ENCODE data around the gene FOXD4L3.
"Not testable (repeated sequence)": the region's sequence is repeated elsewhere in the genome, so short reads cannot be mapped to it uniquely, and the experiment has no call there.

FOXD4L3 gene

GRCh38 chr9:68302567-68302966, at the start of gene FOXD4L3:
Gene FOXD4L3 (plus strand): TSS chr9:68302867. CDS start chr9:68302952, 85 bp downstream.
- not testable (repeated sequence) for DNase-seq

GRCh38 chr9:68281041-68281440, 21.6 kb upstream of the FOXD4L3 start:
- not testable (repeated sequence) for DNase-seq

DNA sequence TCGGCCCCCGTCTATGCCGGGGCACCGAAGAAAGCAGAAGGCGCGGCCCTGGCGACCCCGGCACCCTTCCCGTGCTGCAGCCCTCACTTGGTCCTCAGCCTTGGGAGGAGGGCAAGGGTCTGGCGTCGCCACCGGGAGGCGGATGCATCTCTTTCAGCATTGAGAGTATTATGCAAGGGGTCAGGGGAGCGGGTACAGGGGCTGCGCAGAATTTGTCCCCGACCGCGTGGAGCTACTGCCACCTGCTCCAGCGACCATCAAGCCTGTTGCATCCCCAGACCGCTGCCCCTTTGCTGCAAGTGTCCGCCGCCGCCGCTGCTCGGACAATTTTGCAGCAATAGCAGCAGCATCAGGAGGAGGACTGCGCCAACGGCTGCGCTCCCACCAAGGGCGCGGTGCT, 1.1 kb downstream of the FOXD4L3 start:
- not testable (repeated sequence) for DNase-seq

DNA sequence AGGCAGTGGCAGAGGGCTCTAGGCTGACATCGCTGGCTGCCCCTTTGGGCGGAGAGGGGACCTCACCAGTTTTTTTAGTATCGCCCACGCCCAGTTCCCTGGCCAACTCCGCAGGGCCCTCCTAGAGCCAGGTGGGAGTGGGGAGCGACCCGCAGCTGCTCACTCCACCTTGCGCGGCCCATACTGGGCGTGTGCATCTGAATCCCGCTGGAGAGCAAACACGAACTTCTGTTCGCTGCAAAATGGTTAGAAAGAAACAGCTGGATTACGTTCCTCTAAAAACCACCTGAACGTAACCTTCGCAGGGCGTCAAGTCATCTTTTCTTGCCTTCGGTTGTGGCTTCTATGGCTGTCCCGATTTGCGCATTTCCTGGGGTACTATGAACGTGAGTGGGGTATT, 1.5 kb downstream of the FOXD4L3 start:
- not testable (repeated sequence) for DNase-seq

DNA sequence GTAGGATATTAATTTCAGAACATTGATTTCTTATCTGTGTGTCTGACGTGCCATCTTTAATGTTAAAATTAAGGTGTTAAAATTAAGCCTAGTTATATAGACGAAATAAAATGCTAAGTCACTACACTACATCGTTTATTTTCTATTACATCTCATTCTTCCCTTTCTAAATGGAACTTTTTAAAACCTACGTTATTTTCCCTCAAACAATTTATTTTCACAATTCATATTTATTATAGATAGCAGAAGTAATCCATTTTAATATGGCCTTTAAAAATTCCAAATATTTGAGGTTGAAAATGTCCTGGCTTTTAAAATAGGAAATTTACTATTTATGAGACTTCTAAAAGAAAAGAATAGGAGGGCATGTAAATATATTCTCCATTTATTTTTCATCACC, 2.1 kb downstream of the FOXD4L3 start:
- not testable (repeated sequence) for DNase-seq

DNA sequence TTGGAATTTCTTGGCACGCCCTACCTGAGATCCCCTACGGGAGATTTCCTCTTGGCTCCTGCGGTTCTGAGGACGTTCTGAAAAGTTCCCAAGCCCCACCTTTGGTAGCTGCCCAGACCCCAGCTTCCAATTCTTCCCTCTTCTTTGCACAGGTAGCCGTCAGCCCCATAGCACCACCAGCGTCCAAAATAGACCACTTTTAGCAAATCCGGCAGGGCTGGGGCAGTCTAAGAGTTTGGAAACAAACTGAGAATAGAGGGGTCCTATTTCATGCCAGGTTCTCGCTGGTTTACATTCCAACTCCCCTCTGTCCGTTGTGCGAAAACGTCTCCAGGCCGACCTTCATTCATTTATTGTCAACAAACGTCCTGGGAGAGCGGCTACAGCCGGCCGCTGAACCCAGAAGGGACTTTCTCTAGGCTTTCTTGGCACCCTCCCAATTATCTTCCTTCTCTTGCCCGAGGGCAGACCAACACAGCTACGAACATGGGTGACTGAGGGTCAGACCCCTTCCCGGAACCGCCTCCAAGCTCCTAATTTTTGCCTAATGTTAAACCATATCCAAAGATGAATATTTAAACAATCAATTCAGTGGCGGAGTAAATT, 3.1 kb downstream of the FOXD4L3 start:
- not testable (repeated sequence) for DNase-seq

DNA sequence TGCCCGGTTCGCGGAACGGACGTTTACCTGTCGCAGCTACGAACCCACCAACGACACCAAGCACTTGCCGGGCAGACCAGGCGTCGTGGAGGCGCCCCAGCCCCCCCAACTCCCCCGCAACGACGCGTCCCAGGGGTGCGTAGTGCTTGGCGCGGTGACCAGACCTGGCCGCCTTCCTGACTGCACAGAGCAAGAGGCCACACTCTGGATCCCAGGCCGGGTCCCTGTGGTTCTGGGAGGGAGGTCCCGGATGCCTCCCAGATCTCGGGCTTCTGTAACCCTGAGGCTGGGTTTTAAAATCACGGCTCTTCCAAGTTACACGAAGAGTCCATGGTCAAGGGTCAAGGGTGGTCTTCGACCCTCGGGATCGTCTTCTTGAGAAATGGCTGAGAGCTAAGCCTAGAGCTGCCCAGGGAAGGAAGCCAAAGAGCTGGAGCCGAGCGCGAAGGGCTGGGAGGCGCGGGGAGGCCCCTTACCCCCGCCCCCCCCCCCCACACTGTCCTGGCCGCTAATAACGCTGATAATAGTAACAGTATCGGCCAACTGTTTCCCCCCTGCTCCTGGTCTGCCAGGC, 3.8 kb downstream of the FOXD4L3 start:
- not testable (repeated sequence) for DNase-seq

DNA sequence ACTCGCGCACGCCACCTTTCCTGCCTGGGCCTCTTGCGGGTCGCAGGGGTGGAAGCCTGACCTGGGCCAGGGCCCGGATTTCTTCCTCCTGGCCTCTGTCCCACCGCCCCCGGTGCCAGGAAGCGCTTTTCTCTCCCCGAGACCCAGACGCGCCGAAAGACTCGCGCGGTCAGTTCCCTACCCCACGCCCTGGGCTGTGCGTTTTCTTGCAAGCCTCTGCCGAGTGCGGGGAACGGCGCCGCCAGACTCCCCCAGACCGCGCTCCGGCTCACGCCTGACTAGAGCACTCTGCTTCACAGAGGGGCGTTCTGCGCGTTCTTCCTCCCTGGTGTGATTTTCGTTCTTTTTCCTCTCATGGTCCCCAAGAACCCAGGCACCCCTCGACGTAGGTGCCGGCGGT, 4.5 kb downstream of the FOXD4L3 start:
- DNase-seq = not testable (repeated sequence)

DNA sequence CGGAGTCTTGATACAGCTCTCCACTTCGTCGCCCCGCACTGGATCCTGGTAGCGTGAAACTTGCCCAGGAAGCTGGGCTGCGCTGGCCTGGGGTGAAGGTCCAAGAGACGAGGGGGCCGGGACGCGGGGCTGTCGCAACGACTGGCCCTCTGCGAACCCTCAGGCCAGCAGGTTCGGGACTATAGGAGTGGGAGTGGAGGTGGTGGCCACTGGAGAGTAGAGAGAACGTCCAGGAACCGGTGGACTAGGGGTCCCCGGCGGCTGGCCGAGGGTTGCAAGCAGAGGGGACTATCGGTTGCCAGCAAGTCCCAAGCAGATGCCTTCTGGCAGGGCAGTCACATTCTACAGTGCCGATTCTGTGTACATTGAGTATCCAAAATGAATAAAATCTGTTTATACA, 5.0 kb downstream of the FOXD4L3 start:
- not testable (repeated sequence) for DNase-seq

- not testable (repeated sequence) for DNase-seq
Observed at GRCh38 chr9:68311208-68311607, 8.5 kb downstream of the FOXD4L3 start.

GRCh38 chr9:68318209-68318608, 15.5 kb downstream of the FOXD4L3 start:
- DNase-seq = not testable (repeated sequence)

GRCh38 chr9:68323749-68324148, 21.1 kb downstream of the FOXD4L3 start:
- DNase-seq = not testable (repeated sequence)

DNA sequence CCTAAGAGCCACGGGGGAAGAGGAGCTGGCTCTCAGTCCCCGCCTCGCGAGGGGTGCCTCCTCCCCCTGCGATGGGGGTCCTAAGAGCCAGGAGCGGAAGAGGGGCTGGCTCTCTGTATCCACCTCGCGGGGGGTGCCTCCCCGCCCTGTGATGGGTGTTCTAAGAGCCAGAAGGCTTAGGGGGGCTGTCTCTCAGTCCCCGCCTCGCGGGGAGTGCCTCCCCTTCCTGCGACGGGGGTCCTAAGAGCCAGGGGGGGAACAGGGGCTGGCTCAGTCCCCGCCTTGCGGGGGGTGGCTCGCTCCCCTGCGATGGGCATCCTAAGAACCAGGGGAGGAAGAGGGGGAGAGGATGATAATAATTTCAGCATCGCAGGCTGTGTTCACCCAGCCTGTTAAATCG, 21.9 kb downstream of the FOXD4L3 start:
- not testable (repeated sequence) for DNase-seq

GRCh38 chr9:68329106-68329505, 26.4 kb downstream of the FOXD4L3 start:
- not testable (repeated sequence) for DNase-seq

GRCh38 chr9:68330531-68331173, 28.0 kb downstream of the FOXD4L3 start:
- DNase-seq = not testable (repeated sequence)

DNA sequence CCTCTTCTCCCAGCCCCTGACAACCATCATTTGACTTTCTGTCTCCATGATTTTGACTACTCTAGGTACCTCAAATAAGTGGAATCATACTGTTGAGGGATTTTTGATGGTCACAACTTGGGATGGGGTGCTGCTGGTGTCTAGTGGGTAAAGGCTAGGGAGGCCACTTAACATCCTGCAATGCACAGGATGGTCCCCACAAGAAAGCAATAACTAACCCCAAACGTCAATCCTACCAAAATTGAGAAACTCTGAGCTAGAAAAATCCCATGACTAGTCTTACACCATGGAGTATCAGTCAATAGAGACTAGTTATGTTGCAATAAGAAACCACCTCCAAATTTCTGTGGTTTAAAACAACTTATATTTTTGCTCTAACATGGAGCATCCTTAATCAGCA, 29.5 kb downstream of the FOXD4L3 start:
- not testable (repeated sequence) for DNase-seq

- not testable (repeated sequence) for DNase-seq
Observed at GRCh38 chr9:68335935-68336334, 33.3 kb downstream of the FOXD4L3 start.

DNA sequence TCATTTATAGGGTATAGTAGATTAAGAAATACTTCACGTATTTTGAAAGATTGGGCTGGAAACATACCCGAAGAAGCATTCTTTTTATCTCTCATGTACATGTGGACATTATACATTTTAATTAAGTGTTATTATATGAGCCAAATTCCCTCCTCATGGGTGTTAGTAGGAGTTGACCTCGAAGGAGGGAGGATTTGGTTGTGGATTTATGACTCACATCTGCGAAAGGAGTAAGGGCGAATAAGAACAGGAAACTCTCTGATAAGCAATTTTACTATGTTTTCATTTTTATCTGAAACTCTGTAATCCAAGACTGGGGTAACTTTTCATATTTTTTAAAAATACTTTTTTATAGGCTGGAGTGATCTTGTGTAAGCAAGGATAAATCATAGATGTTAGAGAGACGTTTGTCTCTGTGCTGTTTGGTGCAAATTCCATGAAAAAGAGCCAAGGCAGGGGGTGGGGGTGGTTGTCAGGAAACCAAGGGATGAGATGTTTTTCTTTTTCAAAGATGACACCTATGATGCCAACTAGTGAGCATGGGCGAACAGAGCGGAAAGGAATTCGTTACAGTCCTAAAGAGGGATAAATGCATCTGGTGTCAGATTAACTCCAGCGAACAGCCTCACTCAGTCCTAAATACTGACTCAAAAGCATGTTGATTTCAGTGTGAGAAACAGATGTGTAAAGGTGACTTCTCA, 34.1 kb downstream of the FOXD4L3 start:
- not testable (repeated sequence) for DNase-seq

GRCh38 chr9:68338000-68338399, 35.3 kb downstream of the FOXD4L3 start:
- not testable (repeated sequence) for DNase-seq

- not testable (repeated sequence) for DNase-seq
Observed at GRCh38 chr9:68342265-68343025, 39.8 kb downstream of the FOXD4L3 start.

- not testable (repeated sequence) for DNase-seq
Observed at GRCh38 chr9:68343242-68343641, 40.6 kb downstream of the FOXD4L3 start.

DNA sequence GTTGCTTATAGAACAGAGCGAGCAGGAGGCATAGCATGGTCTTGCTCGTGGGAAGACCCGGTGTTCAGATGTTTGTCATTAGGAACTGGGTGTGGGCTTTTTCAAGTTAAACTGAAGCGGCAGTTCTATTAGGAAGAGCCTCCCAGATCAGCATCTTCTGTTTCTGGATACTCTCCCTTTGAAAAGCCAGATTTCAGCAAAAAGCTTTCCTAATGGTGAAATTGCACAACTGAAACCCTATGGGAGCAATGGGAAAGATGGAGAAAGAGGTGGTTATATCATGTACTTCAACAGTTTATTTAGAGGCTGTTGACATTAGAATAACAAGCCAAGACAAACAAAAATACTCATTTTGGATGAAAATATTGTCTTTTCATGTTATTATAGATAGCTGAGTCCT, 41.3 kb downstream of the FOXD4L3 start:
- not testable (repeated sequence) for DNase-seq

DNA sequence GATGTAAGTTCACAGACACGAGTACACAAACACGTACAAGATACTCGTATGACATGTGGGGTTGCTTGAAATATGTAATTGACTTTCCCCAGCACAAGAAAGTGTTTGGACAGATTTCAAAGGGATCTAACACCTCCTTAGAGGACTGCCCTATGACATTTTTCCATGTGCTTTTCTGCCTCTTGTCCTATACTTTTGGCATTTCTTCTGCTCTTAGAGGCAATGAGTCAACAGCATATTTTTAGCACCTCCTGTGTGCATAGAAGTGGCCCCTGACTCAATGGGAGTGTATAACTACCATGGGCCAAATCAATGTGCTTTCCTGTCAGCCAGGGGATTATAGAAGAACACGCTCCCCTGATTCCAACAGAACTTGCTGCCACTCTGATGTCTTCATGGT, 49.0 kb downstream of the FOXD4L3 start:
- not testable (repeated sequence) for DNase-seq
